IMR-90 (cell line): ENCODE results near the gene ADCK1. TPM values are rescaled to one million over a fixed set of nuclear protein-coding genes. Genes with fewer than 3 reads are reported as not detected.

ENCODE experiments used
- ATAC-seq: fragments of 200-7000 bp; cut with Tn5 transposase; 2 replicates; pipeline ENCODE4 v1.9.1; 2020; ENCODE audit warnings: low read depth, mild to moderate bottlenecking, moderate library complexity
- BruUV-seq: library from RNA; stranded (reverse); fragments of 400-500 nt; replicated peaks from 2 replicates; lab custom pipeline; 2021; lab: Mats Ljungman, UMichigan
- CTCF ChIA-PET: fragments of 300-600 bp; formaldehyde crosslinking; extraction: SDS; loops from one replicate; lab custom pipeline; 2021; ENCODE audit warnings: antibody characterized with exemption; lab: Yijun Ruan, JAX
- POLR2A ChIA-PET: fragments of 300-600 bp; sonication (Branson Sonifier 250); formaldehyde crosslinking; loops from one replicate; lab custom pipeline; 2022; ENCODE audit warnings: antibody characterized with exemption; ENCODE audit not compliant: unreplicated experiment; lab: Charles Lee
- DNase-seq: peaks from one replicate; pipeline ENCODE4 v3.0.0; 2013
- H2AFZ ChIP-seq: replicated peaks from 2 replicates; pipeline ENCODE3; 2013; ENCODE audit warnings: low read length, mild to moderate bottlenecking; ENCODE audit not compliant: poor library complexity
- H2AK5ac ChIP-seq: 2 replicates; pipeline ENCODE4 v1.6.1; 2013; ENCODE audit warnings: low read depth, low read length, inconsistent platforms
- H2AK9ac ChIP-seq: replicated peaks from 2 replicates; pipeline ENCODE3; 2013; ENCODE audit warnings: mild to moderate bottlenecking, low read depth, low read length, moderate library complexity; ENCODE audit not compliant: poor library complexity
- H2BK120ac ChIP-seq: 2 replicates; pipeline ENCODE4 v1.6.1; 2013; ENCODE audit warnings: low read depth, low read length, inconsistent platforms
- H2BK15ac ChIP-seq: 3 replicates; pipeline ENCODE4 v1.6.1; 2013; ENCODE audit warnings: low read depth, low read length, inconsistent platforms
- H2BK20ac ChIP-seq: 2 replicates; pipeline ENCODE4 v1.6.1; 2013; ENCODE audit warnings: low read depth, mild to moderate bottlenecking, inconsistent platforms, low read length, moderate library complexity
- H2BK5ac ChIP-seq: 2 replicates; pipeline ENCODE4 v1.6.1; 2013; ENCODE audit warnings: mild to moderate bottlenecking, low read depth, low read length, inconsistent platforms; ENCODE audit not compliant: poor library complexity, severe bottlenecking
- H3K14ac ChIP-seq: replicated peaks from 2 replicates; pipeline ENCODE4 v1.6.1; 2013; ENCODE audit warnings: low read depth, low read length, inconsistent platforms
- H3K18ac ChIP-seq: 2 replicates; pipeline ENCODE4 v1.6.1; 2013; ENCODE audit warnings: low read depth, low read length, control low read depth
- H3K23ac ChIP-seq: 2 replicates; pipeline ENCODE4 v1.6.1; 2013; ENCODE audit warnings: low read depth, low read length, inconsistent platforms
- H3K27ac ChIP-seq: 2 replicates; pipeline ENCODE4 v1.5.1; 2013; ENCODE audit warnings: mild to moderate bottlenecking, control low read depth, low read length; ENCODE audit not compliant: insufficient read depth
- H3K27me3 ChIP-seq: 2 replicates; pipeline ENCODE4 v1.6.1; 2013; ENCODE audit warnings: low read length; ENCODE audit not compliant: control insufficient read depth, insufficient read depth
- H3K36me3 ChIP-seq: 2 replicates; pipeline ENCODE4 v1.6.1; 2013; ENCODE audit warnings: low read length, mixed read lengths; ENCODE audit not compliant: control insufficient read depth, insufficient read depth
- H3K4ac ChIP-seq: 2 replicates; pipeline ENCODE4 v1.6.1; 2013; ENCODE audit warnings: low read depth, low read length, inconsistent platforms
- H3K4me1 ChIP-seq: 2 replicates; pipeline ENCODE4 v1.6.1; 2013; ENCODE audit warnings: low read length, mixed read lengths; ENCODE audit not compliant: control insufficient read depth, insufficient read depth
- H3K4me2 ChIP-seq: 2 replicates; pipeline ENCODE4 v1.6.1; 2013; ENCODE audit warnings: low read depth, mild to moderate bottlenecking, control low read depth, low read length, moderate library complexity
- H3K4me3 ChIP-seq: 2 replicates; pipeline ENCODE4 v1.5.1; 2013; ENCODE audit warnings: low read depth, mild to moderate bottlenecking, control low read depth, low read length, moderate library complexity; ENCODE audit not compliant: insufficient read depth
- H3K56ac ChIP-seq: 2 replicates; pipeline ENCODE4 v1.6.1; 2013; ENCODE audit warnings: low read length, inconsistent platforms; ENCODE audit not compliant: insufficient read depth; ENCODE audit errors: extremely low read depth
- H3K79me1 ChIP-seq, 2 experiments: 2 replicates each; pipeline ENCODE4 v1.6.1; 2013; ENCODE audit warnings: low read length in 2 of 2, inconsistent platforms in 1 of 2, low read depth in 1 of 2
- H3K9ac ChIP-seq: 2 replicates; pipeline ENCODE4 v1.6.1; 2013; ENCODE audit warnings: low read depth, low read length, control low read depth
- H3K9me1 ChIP-seq: 2 replicates; pipeline ENCODE4 v1.6.1; 2013; ENCODE audit warnings: low read length, inconsistent platforms; ENCODE audit not compliant: insufficient read depth
- H3K9me3 ChIP-seq: 2 replicates; pipeline ENCODE4 v1.6.1; 2013; ENCODE audit warnings: low read length; ENCODE audit not compliant: control insufficient read depth, insufficient read depth
- H4K20me1 ChIP-seq: 2 replicates; pipeline ENCODE4 v1.6.1; 2013; ENCODE audit warnings: low read length, inconsistent platforms; ENCODE audit not compliant: insufficient read depth
- H4K5ac ChIP-seq: 2 replicates; pipeline ENCODE4 v1.6.1; 2013; ENCODE audit warnings: mild to moderate bottlenecking, low read depth, low read length, control low read depth
- H4K8ac ChIP-seq, 2 experiments: 2 replicates each; pipeline ENCODE4 v1.6.1; 2013; ENCODE audit warnings: low read depth in 2 of 2, low read length in 2 of 2, control low read depth in 1 of 2, inconsistent platforms in 1 of 2
- H4K91ac ChIP-seq: 2 replicates; pipeline ENCODE4 v1.6.1; 2013; ENCODE audit warnings: low read depth, low read length, inconsistent platforms; ENCODE audit not compliant: insufficient read depth
- BHLHE40 ChIP-seq: fragments of 150-350 bp; IDR thresholded peaks from 2 replicates; pipeline ENCODE4 v1.6.1; 2016; ENCODE audit warnings: mild to moderate bottlenecking, low read depth, low read length
- CEBPB ChIP-seq: IDR thresholded peaks from 2 replicates; pipeline ENCODE4 v1.6.1; 2012; ENCODE audit warnings: low read depth, low read length, improper control_type of control experiment
- CHD1 ChIP-seq: IDR thresholded peaks from 2 replicates; pipeline ENCODE4 v1.6.1; 2012; ENCODE audit warnings: low read depth, low read length, improper control_type of control experiment
- FOS ChIP-seq: fragments of 150-350 bp; IDR thresholded peaks from 2 replicates; pipeline ENCODE4 v1.6.1; 2016; ENCODE audit warnings: low read depth, low read length
- MAZ ChIP-seq: IDR thresholded peaks from 2 replicates; pipeline ENCODE4 v1.6.1; 2012; ENCODE audit warnings: low read depth, mild to moderate bottlenecking, low read length, improper control_type of control experiment, moderate library complexity, borderline replicate concordance
- MXI1 ChIP-seq: IDR thresholded peaks from 2 replicates; pipeline ENCODE4 v1.6.1; 2012; ENCODE audit warnings: low read depth, mild to moderate bottlenecking, low read length, moderate library complexity, borderline replicate concordance
- NFE2L2 ChIP-seq: fragments of 150-350 bp; IDR thresholded peaks from 2 replicates; pipeline ENCODE4 v1.6.1; 2016; ENCODE audit warnings: low read depth, mild to moderate bottlenecking, low read length
- POLR2A ChIP-seq: IDR thresholded peaks from 2 replicates; pipeline ENCODE4 v1.6.1; 2012; ENCODE audit warnings: mild to moderate bottlenecking, low read depth, low read length
- RAD21 ChIP-seq: IDR thresholded peaks from 2 replicates; pipeline ENCODE4 v1.6.1; 2012; ENCODE audit warnings: low read length, improper control_type of control experiment
- RCOR1 ChIP-seq: IDR thresholded peaks from 2 replicates; pipeline ENCODE4 v1.6.1; 2012; ENCODE audit warnings: mild to moderate bottlenecking, low read length, improper control_type of control experiment; ENCODE audit not compliant: insufficient replicate concordance
- RFX5 ChIP-seq: IDR thresholded peaks from 2 replicates; pipeline ENCODE4 v1.8.0; 2012; ENCODE audit warnings: low read depth, mild to moderate bottlenecking, low read length, moderate library complexity
- SMC3 ChIP-seq: fragments of 150-350 bp; IDR thresholded peaks from 2 replicates; pipeline ENCODE4 v1.6.1; 2016; ENCODE audit warnings: low read depth, mild to moderate bottlenecking, antibody characterized with exemption, low read length, moderate library complexity
- WGBS, 2 experiments: methylation state at CpG; one replicate each; pipeline versions ENCODE4 v1.1.5 to v1.1.7; 2013; ENCODE audit warnings: missing lambda C conversion rate in 2 of 2; ENCODE audit not compliant: insufficient read length in 1 of 2; ENCODE audit errors: extremely low coverage in 2 of 2; 5-methylcytosine and 5-hydroxymethylcytosine counted together
- dilution Hi-C: fragments of 300-500 bp; cut with HindIII; formaldehyde crosslinking; loops from one replicate; pipeline ENCODE4 v1.14.3; 2018; ENCODE audit warnings: low sequenced_read_pairs; ENCODE audit not compliant: unreplicated experiment
- in situ Hi-C: fragments of 300-500 bp; cut with MboI; formaldehyde crosslinking; loops from 3 replicates; pipeline ENCODE4 v1.14.3; 2019; ENCODE audit warnings: low sequenced_read_pairs, inconsistent platforms, mixed read lengths
- intact Hi-C: fragments of 100-400 bp; cut with micrococcal nuclease; formaldehyde crosslinking; loops from 2 replicates; pipeline ENCODE4 v1.10.0; 2022
- polyA plus RNA-seq, 3 experiments: library from polyadenylated mRNA; depleted of rRNA; stranded (reverse); fragments of >200 nt; gene quantifications; 2 replicates each; pipeline ENCODE4 v1.2.3, GENCODE V29; 2012; ENCODE audit warnings: low replicate concordance in 1 of 3
- total RNA-seq: library from RNA; depleted of rRNA; stranded (reverse); fragments of >200 nt; gene quantifications from 2 replicates; pipeline ENCODE4 v1.2.3, GENCODE V29; 2012
- TF ChIP-seq, protein P1 (sequence below): fragments of 150-350 bp; IDR thresholded peaks from 2 replicates; pipeline ENCODE4 v1.6.1; 2017; ENCODE audit warnings: mild to moderate bottlenecking, antibody characterized with exemption, low read length, low read depth
- TF ChIP-seq, protein P2 (sequence below): conservative IDR thresholded peaks from 2 replicates; pipeline ENCODE4 v1.5.1; 2012; ENCODE audit warnings: mild to moderate bottlenecking, low read depth, low read length, improper control_type of control experiment
- TF ChIP-seq, protein P3 (sequence below): fragments of 150-350 bp; IDR thresholded peaks from 2 replicates; pipeline ENCODE4 v1.6.1; 2016; ENCODE audit warnings: low read depth, mild to moderate bottlenecking, low read length, moderate library complexity, borderline replicate concordance

ADCK1 gene
- total and polyA plus RNA-seq, 2 of the 4 experiments (the other 2 are of a cell fraction) = 1.6 to 4.6 TPM

DNA sequence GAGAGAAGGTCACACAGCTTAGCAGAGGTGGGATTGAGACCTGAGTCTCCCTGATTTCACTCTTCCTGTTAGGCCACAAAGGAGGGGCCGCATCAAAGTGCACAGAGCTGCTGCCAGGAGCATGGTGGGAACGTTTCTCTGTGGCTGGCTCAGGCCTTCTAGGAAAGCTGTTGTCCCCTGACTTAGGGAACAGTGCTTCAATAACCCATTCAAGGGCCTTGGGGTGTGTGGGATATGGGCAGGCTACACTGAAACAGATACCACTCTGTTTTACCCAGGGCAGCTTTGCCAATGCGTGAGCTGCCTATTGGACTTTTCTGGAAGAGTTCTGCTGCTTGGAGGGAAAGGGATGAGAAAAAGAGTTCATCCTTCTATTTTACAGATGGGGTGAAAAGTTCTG is 110.0 kb downstream of the ADCK1 start:
- Histone ChIP-seq H3K14ac (no peak overlapping the region), H2AK5ac (no peak overlapping the region), H4K8ac (no peak overlapping the region), H2BK20ac (no peak overlapping the region), H3K27me3 (no peaks in the 10 kb centered on the region), H3K9me1 (no peaks in the 10 kb centered on the region; the same call in 1 of the 2 replicates), H3K4me2 (no peak overlapping the region), H2BK15ac (no peak overlapping the region), H3K9me3 (no peaks in the 10 kb centered on the region), H3K18ac (no peak overlapping the region), H3K4ac (no peak overlapping the region), H3K36me3 (no peaks in the 10 kb centered on the region), H4K5ac (no peak overlapping the region), H2AFZ (no peak overlapping the region), H3K79me1 (no peaks in the 10 kb centered on the region), H2BK120ac (no peak overlapping the region), H4K20me1 (no peaks in the 10 kb centered on the region), H3K27ac (no peak overlapping the region), H3K4me1 (no peaks in the 10 kb centered on the region), H3K9ac (no peak overlapping the region), H2AK9ac (no peak overlapping the region), H3K56ac (no peak overlapping the region), H3K23ac (no peak overlapping the region), H4K91ac (no peak overlapping the region), H3K4me3 (no peak overlapping the region), H2BK5ac (no peak overlapping the region)
- intact Hi-C loops = no loop called here
- whole genome bisulfite sequencing, 2 experiments = no CpG with 5 or more reads among the region's 3 CpGs
- in situ Hi-C loops = no loop called here
- dilution Hi-C loops = no loop called here
- CTCF ChIA-PET = no interaction called here
- BruUV-seq = no TSS peak
- ATAC-seq (no peak), DNase-seq (no peak)
- TF ChIP-seq MAZ (no peak), MXI1 (no peak), BHLHE40 (no peak), POLR2A (no peak), RAD21 (no peak), CHD1 (no peak), CEBPB (no peak), NFE2L2 (no peak), FOS (no peak), SMC3 (no peak), RFX5 (no peak), RCOR1 (no peak)
- TF ChIP-seq, protein P1, sequence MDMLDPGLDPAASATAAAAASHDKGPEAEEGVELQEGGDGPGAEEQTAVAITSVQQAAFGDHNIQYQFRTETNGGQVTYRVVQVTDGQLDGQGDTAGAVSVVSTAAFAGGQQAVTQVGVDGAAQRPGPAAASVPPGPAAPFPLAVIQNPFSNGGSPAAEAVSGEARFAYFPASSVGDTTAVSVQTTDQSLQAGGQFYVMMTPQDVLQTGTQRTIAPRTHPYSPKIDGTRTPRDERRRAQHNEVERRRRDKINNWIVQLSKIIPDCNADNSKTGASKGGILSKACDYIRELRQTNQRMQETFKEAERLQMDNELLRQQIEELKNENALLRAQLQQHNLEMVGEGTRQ = no peak
- TF ChIP-seq, protein P2, sequence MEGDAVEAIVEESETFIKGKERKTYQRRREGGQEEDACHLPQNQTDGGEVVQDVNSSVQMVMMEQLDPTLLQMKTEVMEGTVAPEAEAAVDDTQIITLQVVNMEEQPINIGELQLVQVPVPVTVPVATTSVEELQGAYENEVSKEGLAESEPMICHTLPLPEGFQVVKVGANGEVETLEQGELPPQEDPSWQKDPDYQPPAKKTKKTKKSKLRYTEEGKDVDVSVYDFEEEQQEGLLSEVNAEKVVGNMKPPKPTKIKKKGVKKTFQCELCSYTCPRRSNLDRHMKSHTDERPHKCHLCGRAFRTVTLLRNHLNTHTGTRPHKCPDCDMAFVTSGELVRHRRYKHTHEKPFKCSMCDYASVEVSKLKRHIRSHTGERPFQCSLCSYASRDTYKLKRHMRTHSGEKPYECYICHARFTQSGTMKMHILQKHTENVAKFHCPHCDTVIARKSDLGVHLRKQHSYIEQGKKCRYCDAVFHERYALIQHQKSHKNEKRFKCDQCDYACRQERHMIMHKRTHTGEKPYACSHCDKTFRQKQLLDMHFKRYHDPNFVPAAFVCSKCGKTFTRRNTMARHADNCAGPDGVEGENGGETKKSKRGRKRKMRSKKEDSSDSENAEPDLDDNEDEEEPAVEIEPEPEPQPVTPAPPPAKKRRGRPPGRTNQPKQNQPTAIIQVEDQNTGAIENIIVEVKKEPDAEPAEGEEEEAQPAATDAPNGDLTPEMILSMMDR = no peak
- TF ChIP-seq, protein P3, sequence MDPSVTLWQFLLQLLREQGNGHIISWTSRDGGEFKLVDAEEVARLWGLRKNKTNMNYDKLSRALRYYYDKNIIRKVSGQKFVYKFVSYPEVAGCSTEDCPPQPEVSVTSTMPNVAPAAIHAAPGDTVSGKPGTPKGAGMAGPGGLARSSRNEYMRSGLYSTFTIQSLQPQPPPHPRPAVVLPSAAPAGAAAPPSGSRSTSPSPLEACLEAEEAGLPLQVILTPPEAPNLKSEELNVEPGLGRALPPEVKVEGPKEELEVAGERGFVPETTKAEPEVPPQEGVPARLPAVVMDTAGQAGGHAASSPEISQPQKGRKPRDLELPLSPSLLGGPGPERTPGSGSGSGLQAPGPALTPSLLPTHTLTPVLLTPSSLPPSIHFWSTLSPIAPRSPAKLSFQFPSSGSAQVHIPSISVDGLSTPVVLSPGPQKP = no peak
- POLR2A ChIA-PET = no interaction called here
